ENCODE measurements around the gene HHLA2.

The HHLA2 gene

DNA sequence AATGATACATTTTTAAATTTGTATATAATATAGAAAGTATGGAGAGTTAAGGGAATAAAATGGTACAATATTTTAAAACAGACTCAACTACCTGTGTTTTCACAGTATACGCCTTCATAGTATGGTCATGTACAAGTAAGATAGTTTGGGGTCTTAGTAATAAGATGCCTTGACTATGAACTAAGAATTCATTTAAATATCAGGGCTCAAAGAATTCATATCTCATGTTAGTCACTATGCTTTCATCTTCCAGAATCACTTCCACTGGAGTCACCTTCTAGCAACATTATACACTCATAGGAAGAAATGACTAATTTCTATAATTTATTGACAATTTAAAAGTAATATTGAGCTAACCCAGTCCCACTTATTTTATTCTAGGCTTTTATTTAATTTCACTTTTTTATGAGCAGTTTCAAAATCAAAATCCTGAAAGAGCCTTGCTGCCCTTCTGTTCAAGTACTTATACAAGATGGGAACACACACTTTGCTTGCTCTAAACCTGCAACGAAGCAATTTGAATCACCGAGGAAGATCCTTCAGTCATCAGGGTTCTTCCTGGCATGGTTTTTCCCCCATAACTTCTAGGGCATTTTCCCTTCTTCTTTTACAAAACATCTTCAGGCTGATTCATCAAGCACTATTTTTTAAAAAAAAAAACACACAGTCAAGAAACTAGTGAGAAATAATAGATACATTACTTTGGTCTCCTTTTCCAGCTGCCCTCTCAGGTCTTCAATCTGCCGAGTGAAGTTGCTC is 119.9 kb downstream of the HHLA2 start:
- Histone ChIP-seq H3K36me3 (no peaks in the 10 kb centered on the region), H3K27me3 (no peaks in the 10 kb centered on the region), H3K4me1 (ENCODE audit: control insufficient read depth in 1 of 2, insufficient read depth in 1 of 2, low read depth in 1 of 2, low read length in 1 of 2) (no peaks in the 10 kb centered on the region), H3K4me3 (ENCODE audit: low read depth in 1 of 2, low read length in 1 of 2) (no peak overlapping the region), H3K9me3 (no peaks in the 10 kb centered on the region), H3K27ac (no peak overlapping the region)
- TF ChIP-seq, protein P1, sequence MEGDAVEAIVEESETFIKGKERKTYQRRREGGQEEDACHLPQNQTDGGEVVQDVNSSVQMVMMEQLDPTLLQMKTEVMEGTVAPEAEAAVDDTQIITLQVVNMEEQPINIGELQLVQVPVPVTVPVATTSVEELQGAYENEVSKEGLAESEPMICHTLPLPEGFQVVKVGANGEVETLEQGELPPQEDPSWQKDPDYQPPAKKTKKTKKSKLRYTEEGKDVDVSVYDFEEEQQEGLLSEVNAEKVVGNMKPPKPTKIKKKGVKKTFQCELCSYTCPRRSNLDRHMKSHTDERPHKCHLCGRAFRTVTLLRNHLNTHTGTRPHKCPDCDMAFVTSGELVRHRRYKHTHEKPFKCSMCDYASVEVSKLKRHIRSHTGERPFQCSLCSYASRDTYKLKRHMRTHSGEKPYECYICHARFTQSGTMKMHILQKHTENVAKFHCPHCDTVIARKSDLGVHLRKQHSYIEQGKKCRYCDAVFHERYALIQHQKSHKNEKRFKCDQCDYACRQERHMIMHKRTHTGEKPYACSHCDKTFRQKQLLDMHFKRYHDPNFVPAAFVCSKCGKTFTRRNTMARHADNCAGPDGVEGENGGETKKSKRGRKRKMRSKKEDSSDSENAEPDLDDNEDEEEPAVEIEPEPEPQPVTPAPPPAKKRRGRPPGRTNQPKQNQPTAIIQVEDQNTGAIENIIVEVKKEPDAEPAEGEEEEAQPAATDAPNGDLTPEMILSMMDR (IDR thresholded peaks at IDR 0.05) = no peak

DNA sequence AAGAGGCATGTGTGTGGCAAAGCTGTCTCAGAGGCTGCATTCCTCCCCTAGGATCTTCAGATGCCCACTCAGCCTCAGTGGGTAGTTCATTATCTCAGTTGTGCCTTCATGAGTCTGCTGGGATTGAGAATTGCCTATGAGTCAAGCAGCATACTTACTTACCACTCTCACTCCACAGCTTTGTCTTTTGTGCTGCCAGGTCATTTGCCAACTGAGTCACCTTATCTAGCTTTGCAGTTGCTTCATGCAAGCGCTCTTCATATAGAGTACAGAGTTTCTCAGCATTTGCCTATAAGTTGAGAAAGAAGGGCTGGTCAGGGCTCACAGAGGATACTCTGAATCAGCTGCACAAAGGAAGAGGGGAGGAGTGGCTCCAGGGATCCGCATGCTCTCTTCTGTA is 124.6 kb downstream of the HHLA2 start:
- TF ChIP-seq, protein P1 (IDR thresholded peaks at IDR 0.05) = no peak
- H3K27ac ChIP-seq = no peak overlapping the region
- H3K4me3 ChIP-seq (ENCODE audit: low read depth in 1 of 2, low read length in 1 of 2) = no peak overlapping the region

More for the DNA sequence above, 124.6 kb downstream of the HHLA2 start:
- Histone ChIP-seq H3K9me3 (no peaks in the 10 kb centered on the region), H3K4me1 (ENCODE audit: control insufficient read depth in 1 of 2, insufficient read depth in 1 of 2, low read depth in 1 of 2, low read length in 1 of 2) (no peaks in the 10 kb centered on the region), H3K27me3 (no peaks in the 10 kb centered on the region), H3K36me3 (no peaks in the 10 kb centered on the region)
